Nephron (organoid): ENCODE results near the gene DES.

Experiments
- H3K27ac Mint-ChIP-seq, 3 experiments: 2 replicates each; pipeline ENCODE4 v1.8.0; 2020; ENCODE audit warnings: mixed read lengths in 3 of 3, mild to moderate bottlenecking in 2 of 3, moderate library complexity in 1 of 3
- H3K27me3 Mint-ChIP-seq: 2 replicates; pipeline ENCODE4 v1.8.0; 2021; ENCODE audit warnings: low read depth, mild to moderate bottlenecking, moderate library complexity, mixed read lengths
- H3K36me3 Mint-ChIP-seq: 2 replicates; pipeline ENCODE4 v1.8.0; 2020; ENCODE audit warnings: low read depth, mixed read lengths
- H3K4me1 Mint-ChIP-seq: 2 replicates; pipeline ENCODE4 v1.8.0; 2020; ENCODE audit warnings: mixed read lengths
- H3K4me3 Mint-ChIP-seq, 3 experiments: 2 replicates each; pipeline ENCODE4 v1.8.0; 2020; ENCODE audit warnings: mild to moderate bottlenecking in 3 of 3, mixed read lengths in 3 of 3, moderate library complexity in 2 of 3
- H3K9me3 Mint-ChIP-seq: 2 replicates; pipeline ENCODE4 v1.8.0; 2020; ENCODE audit warnings: mixed read lengths
- TF ChIP-seq, protein P1 (sequence below), 3 experiments: fragments of 200-600 bp; sonication (generic); IDR thresholded peaks; one replicate each; pipeline ENCODE4 v1.5.0; 2021; ENCODE audit warnings: antibody characterized with exemption in 3 of 3; ENCODE audit not compliant: unreplicated experiment in 3 of 3

The DES gene

DNA sequence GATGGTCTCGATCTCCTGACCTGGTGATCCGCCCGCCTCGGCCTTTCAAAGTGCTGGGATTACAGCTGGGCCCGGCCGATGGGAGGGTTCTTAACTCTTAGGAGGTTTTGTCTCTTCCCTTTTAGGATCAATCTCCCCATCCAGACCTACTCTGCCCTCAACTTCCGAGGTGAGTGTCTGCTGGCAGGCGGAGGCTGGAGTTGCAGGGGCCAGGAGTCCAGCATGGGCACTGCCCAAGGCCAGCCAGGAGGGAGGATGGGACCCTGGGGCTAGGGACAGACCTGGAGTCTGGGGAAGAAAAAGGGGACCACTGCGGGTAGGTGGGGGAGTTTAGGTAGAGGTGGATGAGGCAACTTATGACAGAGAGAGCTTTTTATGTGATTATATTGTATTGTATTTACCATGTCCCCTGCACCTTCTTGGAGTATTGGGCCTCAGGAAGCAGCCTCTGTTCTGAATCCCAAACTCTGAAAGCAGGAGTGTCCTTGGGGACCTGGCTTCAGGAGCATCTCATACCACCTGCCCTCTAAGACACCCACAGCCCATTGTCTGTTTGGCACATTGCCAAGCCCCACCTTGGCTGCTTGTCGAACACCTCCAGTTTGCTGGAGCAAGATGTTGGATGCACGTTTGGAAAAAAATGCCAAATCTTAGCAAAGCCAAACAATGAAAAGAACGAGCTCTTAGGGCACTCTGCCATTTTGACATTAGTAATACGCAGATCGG, 5.6 kb downstream of the DES start:
- Mint-ChIP-seq H3K27me3 (peaks cover 3% of the 10 kb centered on the region), H3K4me1 (peaks cover 53% of the 10 kb centered on the region), H3K4me3 (no peak overlapping the region), H3K9me3 (no peaks in the 10 kb centered on the region), H3K27ac (peak overlapping the region in 2 of 3 experiments; percentile 51 to 70), H3K36me3 (no peaks in the 10 kb centered on the region)
- TF ChIP-seq, protein P1, sequence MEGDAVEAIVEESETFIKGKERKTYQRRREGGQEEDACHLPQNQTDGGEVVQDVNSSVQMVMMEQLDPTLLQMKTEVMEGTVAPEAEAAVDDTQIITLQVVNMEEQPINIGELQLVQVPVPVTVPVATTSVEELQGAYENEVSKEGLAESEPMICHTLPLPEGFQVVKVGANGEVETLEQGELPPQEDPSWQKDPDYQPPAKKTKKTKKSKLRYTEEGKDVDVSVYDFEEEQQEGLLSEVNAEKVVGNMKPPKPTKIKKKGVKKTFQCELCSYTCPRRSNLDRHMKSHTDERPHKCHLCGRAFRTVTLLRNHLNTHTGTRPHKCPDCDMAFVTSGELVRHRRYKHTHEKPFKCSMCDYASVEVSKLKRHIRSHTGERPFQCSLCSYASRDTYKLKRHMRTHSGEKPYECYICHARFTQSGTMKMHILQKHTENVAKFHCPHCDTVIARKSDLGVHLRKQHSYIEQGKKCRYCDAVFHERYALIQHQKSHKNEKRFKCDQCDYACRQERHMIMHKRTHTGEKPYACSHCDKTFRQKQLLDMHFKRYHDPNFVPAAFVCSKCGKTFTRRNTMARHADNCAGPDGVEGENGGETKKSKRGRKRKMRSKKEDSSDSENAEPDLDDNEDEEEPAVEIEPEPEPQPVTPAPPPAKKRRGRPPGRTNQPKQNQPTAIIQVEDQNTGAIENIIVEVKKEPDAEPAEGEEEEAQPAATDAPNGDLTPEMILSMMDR (IDR thresholded peaks at IDR 0.05; ENCODE audit: unreplicated experiment in 3 of 3) = no peak

DNA sequence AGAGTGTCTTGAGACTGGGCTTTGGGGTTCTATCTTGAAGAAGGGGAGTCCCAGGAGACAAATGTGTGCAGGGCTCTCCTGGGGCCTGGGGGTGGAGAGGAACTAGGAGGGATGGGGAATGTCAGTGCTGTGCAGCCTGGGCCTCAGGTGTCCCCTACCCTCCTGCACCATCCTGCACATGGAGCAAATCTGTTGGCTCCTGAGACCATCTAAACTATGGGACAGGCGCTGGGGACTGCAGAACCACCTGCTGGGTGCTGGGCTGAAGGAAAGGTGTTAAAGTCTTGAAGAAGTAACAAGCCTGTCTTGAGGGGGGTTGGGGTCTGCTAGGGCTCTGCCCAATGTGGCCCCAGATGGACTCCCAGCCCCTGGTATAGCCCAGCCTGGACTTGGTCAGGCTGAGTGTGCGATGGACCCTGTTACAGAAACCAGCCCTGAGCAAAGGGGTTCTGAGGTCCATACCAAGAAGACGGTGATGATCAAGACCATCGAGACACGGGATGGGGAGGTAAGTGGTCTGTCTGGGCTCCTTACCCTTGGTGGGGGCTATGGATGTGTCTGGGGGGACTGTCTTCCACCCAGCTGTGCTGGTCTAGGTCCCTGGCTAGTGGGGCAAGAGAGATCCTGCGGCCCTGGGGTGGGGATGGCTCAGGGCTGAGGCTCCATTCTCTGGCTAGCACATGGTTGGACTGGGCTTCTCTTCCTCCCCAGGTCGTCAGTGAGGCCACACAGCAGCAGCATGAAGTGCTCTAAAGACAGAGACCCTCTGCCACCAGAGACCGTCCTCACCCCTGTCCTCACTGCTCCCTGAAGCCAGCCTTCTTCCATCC, 7.3 kb downstream of the DES start:
- no peaks in the 10 kb centered on the region for H3K36me3 Mint-ChIP-seq
- H3K27ac Mint-ChIP-seq = no peak overlapping the region
- no peaks in the 10 kb centered on the region for H3K9me3 Mint-ChIP-seq
- peaks cover 45% of the 10 kb centered on the region for H3K4me1 Mint-ChIP-seq
- no peak overlapping the region for H3K4me3 Mint-ChIP-seq
- H3K27me3 Mint-ChIP-seq = peaks cover 3% of the 10 kb centered on the region
- TF ChIP-seq, protein P1 (IDR thresholded peaks at IDR 0.05; ENCODE audit: unreplicated experiment in 3 of 3) = no peak

DNA sequence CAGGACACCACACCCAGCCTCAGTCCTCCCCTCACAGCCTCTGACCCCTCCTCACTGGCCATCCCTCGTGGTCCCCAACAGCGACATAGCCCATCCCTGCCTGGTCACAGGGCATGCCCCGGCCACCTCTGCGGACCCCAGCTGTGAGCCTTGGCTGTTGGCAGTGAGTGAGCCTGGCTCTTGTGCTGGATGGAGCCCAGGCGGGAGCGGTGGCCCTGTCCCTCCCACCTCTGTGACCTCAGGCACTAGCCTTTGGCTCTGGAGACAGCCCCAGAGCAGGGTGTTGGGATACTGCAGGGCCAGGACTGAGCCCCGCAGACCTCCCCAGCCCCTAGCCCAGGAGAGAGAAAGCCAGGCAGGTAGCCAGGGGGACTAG, 7.9 kb downstream of the DES start:
- Mint-ChIP-seq H3K4me1 (peaks cover 45% of the 10 kb centered on the region), H3K4me3 (no peak overlapping the region), H3K27me3 (peaks cover 3% of the 10 kb centered on the region), H3K9me3 (no peaks in the 10 kb centered on the region), H3K36me3 (no peaks in the 10 kb centered on the region), H3K27ac (no peak overlapping the region)
- TF ChIP-seq, protein P1 (IDR thresholded peaks at IDR 0.05; ENCODE audit: unreplicated experiment in 3 of 3) = no peak

DNA sequence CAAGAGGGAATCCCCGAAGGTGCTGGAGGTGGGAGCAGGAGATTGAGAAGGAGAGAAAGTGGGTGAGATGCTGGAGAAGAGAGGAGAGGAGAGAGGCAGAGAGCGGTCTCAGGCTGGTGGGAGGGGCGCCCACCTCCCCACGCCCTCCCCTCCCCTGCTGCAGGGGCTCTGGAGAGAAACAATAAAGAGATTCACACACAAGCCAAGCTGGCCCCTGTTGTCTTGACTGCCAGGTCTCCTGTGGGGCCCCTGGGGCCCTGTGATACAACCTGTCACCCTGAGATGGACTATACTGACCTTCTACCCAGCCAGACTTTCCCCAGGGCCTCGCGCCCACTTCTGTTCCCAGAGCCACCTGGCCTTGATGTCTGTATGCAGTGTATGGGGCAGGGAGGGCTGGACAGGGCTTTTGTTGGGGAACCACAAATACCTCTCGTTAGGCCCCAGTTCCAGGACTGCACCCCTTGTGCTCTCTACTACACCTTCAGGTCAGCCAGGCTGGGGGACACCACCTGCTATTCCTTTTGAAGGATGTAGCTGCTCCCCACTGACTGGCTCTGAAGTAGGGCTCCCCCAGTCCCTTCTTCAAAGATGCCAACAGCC, 8.5 kb downstream of the DES start:
- H3K36me3 Mint-ChIP-seq = no peaks in the 10 kb centered on the region
- peaks cover 3% of the 10 kb centered on the region for H3K27me3 Mint-ChIP-seq
- H3K9me3 Mint-ChIP-seq = no peaks in the 10 kb centered on the region
- TF ChIP-seq, protein P1 (IDR thresholded peaks at IDR 0.05; ENCODE audit: unreplicated experiment in 3 of 3) = no peak
- H3K4me1 Mint-ChIP-seq = peaks cover 47% of the 10 kb centered on the region
- H3K27ac Mint-ChIP-seq = peak overlapping the region in 1 of 3 experiments; percentile 20
- H3K4me3 Mint-ChIP-seq = no peak overlapping the region

DNA sequence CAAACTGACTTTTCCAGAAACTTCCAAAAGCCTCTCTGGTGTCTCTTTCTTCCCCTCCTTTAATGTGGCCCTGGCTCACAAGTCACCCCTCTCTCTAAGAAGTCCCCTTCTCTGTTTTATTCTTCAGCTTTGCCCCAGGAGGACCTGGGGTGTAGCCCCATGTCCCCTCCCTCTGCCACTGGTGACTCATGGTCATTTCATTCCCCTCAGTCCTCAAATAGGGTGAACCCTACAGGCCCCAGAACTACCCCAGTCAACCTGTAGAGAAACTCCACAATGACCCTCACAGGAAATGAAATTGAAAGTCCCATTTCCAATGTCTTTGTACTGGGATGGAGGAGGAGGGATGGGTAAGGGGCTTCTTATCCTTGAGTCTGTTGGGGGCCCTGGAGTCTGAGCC, 10.3 kb downstream of the DES start:
- peaks cover 3% of the 10 kb centered on the region for H3K27me3 Mint-ChIP-seq
- H3K27ac Mint-ChIP-seq = peak overlapping the region in 1 of 3 experiments; percentile 39
- no peaks in the 10 kb centered on the region for H3K36me3 Mint-ChIP-seq
- no peaks in the 10 kb centered on the region for H3K9me3 Mint-ChIP-seq
- TF ChIP-seq, protein P1 (IDR thresholded peaks at IDR 0.05; ENCODE audit: unreplicated experiment in 3 of 3) = no peak
- H3K4me3 Mint-ChIP-seq = no peak overlapping the region
- H3K4me1 Mint-ChIP-seq = peaks cover 33% of the 10 kb centered on the region
